Hepatocyte (in vitro differentiated cells): Measurements from ENCODE around the gene GSTM5.

Experiments
- EZH2 ChIP-seq: fragments of 200-600 bp; sonication (generic); IDR thresholded peaks from 2 replicates; pipeline ENCODE4 v1.6.1; 2016; ENCODE audit warnings: antibody characterized with exemption, mild to moderate bottlenecking, borderline replicate concordance
- EZH2phosphoT487 ChIP-seq: fragments of 200-600 bp; sonication (generic); IDR thresholded peaks from one replicate; pipeline ENCODE4 v1.6.1; 2018; ENCODE audit warnings: antibody characterized with exemption, mild to moderate bottlenecking, low read depth, moderate library complexity; ENCODE audit not compliant: unreplicated experiment, severe bottlenecking
- TF ChIP-seq, protein P1 (sequence below): fragments of 200-600 bp; sonication (generic); IDR thresholded peaks from 2 replicates; pipeline ENCODE4 v1.5.1; 2016; ENCODE audit warnings: antibody characterized with exemption, mild to moderate bottlenecking; ENCODE audit not compliant: poor library complexity

DNA sequence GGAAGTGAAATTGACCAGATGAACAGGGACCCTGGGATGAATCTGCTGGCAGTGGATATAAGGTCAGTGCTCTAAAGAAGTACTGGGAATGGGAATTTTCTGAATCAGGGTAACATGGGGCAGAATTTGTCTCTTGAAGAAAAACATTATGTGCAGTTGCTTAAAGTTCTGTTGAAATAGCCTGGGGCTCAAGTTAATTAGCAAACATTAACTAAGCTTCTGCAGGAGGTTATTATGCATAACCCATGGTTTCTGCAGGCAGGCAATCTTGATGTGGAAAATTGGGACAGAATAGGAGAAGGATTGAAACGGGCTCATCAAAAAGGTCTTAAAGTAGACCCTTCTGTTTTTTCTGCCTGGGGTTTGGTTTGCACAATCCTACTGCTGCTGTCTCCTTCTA, 14.0 kb downstream of the GSTM5 start:
- no peak for TF ChIP-seq EZH2phosphoT487
- TF ChIP-seq, protein P1, sequence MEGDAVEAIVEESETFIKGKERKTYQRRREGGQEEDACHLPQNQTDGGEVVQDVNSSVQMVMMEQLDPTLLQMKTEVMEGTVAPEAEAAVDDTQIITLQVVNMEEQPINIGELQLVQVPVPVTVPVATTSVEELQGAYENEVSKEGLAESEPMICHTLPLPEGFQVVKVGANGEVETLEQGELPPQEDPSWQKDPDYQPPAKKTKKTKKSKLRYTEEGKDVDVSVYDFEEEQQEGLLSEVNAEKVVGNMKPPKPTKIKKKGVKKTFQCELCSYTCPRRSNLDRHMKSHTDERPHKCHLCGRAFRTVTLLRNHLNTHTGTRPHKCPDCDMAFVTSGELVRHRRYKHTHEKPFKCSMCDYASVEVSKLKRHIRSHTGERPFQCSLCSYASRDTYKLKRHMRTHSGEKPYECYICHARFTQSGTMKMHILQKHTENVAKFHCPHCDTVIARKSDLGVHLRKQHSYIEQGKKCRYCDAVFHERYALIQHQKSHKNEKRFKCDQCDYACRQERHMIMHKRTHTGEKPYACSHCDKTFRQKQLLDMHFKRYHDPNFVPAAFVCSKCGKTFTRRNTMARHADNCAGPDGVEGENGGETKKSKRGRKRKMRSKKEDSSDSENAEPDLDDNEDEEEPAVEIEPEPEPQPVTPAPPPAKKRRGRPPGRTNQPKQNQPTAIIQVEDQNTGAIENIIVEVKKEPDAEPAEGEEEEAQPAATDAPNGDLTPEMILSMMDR, result no peak
- TF ChIP-seq EZH2, result no peak
